ENCODE results near the gene ZFYVE9.

DNA sequence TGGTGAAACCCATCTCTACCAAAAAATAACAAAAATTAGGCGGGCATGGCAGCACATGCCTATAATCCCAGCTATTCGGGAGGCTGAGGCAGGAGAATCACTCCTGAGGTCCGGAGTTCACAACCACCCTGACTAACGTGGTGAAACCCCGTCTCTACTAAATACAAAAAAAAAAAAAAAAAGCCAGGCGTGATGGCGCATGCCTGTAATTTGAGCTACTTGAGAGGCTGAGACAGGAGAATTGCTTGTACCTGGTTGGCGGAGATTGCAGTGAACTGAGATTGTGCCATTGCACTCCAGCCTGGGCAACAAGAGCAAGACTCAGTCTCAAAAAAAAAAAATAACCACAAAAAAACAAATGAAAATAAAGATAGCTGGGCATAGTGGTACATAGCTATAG, 181.8 kb downstream of the ZFYVE9 start:
- TF ChIP-seq GATA2 (IDR thresholded peaks at IDR 0.05; ENCODE audit: low read depth, low read length), result no peak
- no peak for TF ChIP-seq GATA3 (IDR thresholded peaks at IDR 0.05; ENCODE audit: low read depth, low read length)

Measured in SH-SY5Y (cell line).